Loucy (cell line): ENCODE measurements around the gene KRTAP27-1.

Source experiments
- H2AFZ ChIP-seq: fragments of 200-600 bp; sonication (generic); 2 replicates; pipeline ENCODE4 v1.6.0; 2016; ENCODE audit warnings: antibody characterized with exemption, mild to moderate bottlenecking, low read length, moderate library complexity
- H3F3A ChIP-seq: fragments of 200-600 bp; 2 replicates; pipeline ENCODE4 v1.6.0; 2016; ENCODE audit warnings: antibody characterized with exemption, low read depth, mild to moderate bottlenecking
- H3K27me3 ChIP-seq: fragments of 200-600 bp; sonication (generic); 2 replicates; pipeline ENCODE4 v1.6.1; 2014; ENCODE audit warnings: low read length, mild to moderate bottlenecking; ENCODE audit not compliant: insufficient read depth, poor library complexity, severe bottlenecking
- H3K36me3 ChIP-seq: fragments of 200-600 bp; sonication (generic); 2 replicates; pipeline ENCODE4 v1.6.1; 2016; ENCODE audit warnings: low read length; ENCODE audit not compliant: insufficient read depth
- H3K4me1 ChIP-seq: fragments of 200-600 bp; sonication (generic); 2 replicates; pipeline ENCODE4 v1.5.1; 2014; ENCODE audit warnings: low read length, mild to moderate bottlenecking; ENCODE audit not compliant: insufficient read depth, poor library complexity, severe bottlenecking
- H3K4me2 ChIP-seq: fragments of 200-600 bp; sonication (generic); 2 replicates; pipeline ENCODE4 v1.6.0; 2014; ENCODE audit warnings: antibody characterized with exemption, low read length, low read depth, mild to moderate bottlenecking; ENCODE audit not compliant: poor library complexity, severe bottlenecking
- H3K4me3 ChIP-seq: fragments of 200-600 bp; sonication (generic); 2 replicates; pipeline ENCODE4 v1.5.1; 2014; ENCODE audit warnings: low read length, mild to moderate bottlenecking, mixed read lengths; ENCODE audit not compliant: poor library complexity, severe bottlenecking
- H3K79me2 ChIP-seq: fragments of 200-600 bp; sonication (generic); 2 replicates; pipeline ENCODE4 v1.6.1; 2014; ENCODE audit warnings: low read length; ENCODE audit not compliant: insufficient read depth
- H3K9ac ChIP-seq: fragments of 200-600 bp; sonication (generic); 2 replicates; pipeline ENCODE4 v1.6.0; 2014; ENCODE audit warnings: mild to moderate bottlenecking, low read depth, low read length, moderate library complexity; ENCODE audit not compliant: poor library complexity, severe bottlenecking
- H3K9me2 ChIP-seq: fragments of 200-600 bp; sonication (generic); replicated peaks from 2 replicates; pipeline ENCODE4 v1.6.1; 2016; ENCODE audit warnings: low read depth, low read length, mixed read lengths
- H3K9me3 ChIP-seq: fragments of 200-600 bp; sonication (generic); 2 replicates; pipeline ENCODE4 v1.6.1; 2014; ENCODE audit warnings: mild to moderate bottlenecking, antibody characterized with exemption, low read length, low read depth; ENCODE audit not compliant: insufficient read depth
- H4K20me1 ChIP-seq: fragments of 200-600 bp; sonication (generic); 2 replicates; pipeline ENCODE4 v1.6.0; 2014; ENCODE audit warnings: antibody characterized with exemption, low read length, mild to moderate bottlenecking; ENCODE audit not compliant: insufficient read depth, poor library complexity, severe bottlenecking
- EZH2phosphoT487 ChIP-seq: fragments of 200-600 bp; IDR thresholded peaks from 2 replicates; pipeline ENCODE4 v1.6.1; 2018; ENCODE audit warnings: antibody characterized with exemption, mild to moderate bottlenecking, moderate library complexity, borderline replicate concordance
- TF ChIP-seq, protein P1 (sequence below): fragments of 200-600 bp; sonication (generic); conservative IDR thresholded peaks from 2 replicates; pipeline ENCODE4 v1.5.1; 2014; ENCODE audit warnings: mild to moderate bottlenecking, antibody characterized with exemption, low read length

KRTAP27-1 gene

DNA sequence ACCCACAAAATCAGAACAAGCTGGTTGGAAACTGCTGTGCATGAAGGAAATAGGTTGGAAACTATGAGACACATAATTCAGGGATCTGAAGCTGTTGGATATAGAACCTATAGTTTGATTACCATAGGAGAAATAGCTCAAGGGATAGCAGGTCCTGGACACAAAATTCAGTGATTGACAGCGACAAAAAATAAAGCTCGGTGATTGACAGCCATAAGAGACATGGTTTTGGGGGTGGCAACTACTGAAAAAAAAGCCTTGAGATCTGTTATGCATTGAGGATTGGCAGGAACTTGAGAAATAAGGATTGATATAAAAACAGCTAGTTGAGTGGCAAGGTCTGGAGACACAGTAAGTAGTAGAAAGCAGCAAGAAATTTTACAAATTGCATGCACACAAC, 48.3 kb downstream of the KRTAP27-1 start, which contains the start of gene KRTAP25-1:
Gene KRTAP25-1, minus strand, starts transcription at position 300 of the 400 bp plus-strand sequence. Its CDS starts 24 bp downstream, at position 276.
- H3K27me3 ChIP-seq: no peaks in the 10 kb centered on the region
- H3K9me2 ChIP-seq: no peaks in the 10 kb centered on the region
- TF ChIP-seq, protein P1, sequence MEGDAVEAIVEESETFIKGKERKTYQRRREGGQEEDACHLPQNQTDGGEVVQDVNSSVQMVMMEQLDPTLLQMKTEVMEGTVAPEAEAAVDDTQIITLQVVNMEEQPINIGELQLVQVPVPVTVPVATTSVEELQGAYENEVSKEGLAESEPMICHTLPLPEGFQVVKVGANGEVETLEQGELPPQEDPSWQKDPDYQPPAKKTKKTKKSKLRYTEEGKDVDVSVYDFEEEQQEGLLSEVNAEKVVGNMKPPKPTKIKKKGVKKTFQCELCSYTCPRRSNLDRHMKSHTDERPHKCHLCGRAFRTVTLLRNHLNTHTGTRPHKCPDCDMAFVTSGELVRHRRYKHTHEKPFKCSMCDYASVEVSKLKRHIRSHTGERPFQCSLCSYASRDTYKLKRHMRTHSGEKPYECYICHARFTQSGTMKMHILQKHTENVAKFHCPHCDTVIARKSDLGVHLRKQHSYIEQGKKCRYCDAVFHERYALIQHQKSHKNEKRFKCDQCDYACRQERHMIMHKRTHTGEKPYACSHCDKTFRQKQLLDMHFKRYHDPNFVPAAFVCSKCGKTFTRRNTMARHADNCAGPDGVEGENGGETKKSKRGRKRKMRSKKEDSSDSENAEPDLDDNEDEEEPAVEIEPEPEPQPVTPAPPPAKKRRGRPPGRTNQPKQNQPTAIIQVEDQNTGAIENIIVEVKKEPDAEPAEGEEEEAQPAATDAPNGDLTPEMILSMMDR: no peak
- TF ChIP-seq EZH2phosphoT487: no peak
- H3K4me2 ChIP-seq: no peak within 1 kb of the TSS
- H3K4me3 ChIP-seq: no peak within 1 kb of the TSS
- no peak within 1 kb of the TSS for H2AFZ ChIP-seq
- H4K20me1 ChIP-seq: no peaks in the 10 kb centered on the region
- H3K36me3 ChIP-seq: no peaks in the 10 kb centered on the region
- no peaks in the 10 kb centered on the region for H3K4me1 ChIP-seq
- H3K9ac ChIP-seq: no peak within 1 kb of the TSS
- no peaks in the 10 kb centered on the region for H3F3A ChIP-seq
- 0 out of 2 replicates have a peak, but pooled peaks cover 4% of the 10 kb centered on the region for H3K9me3 ChIP-seq
- no peaks in the 10 kb centered on the region for H3K79me2 ChIP-seq
